ENCODE measurements around the gene GPR78.
"Not testable (repeated sequence)": the region's sequence is repeated elsewhere in the genome, so short reads cannot be mapped to it uniquely, and the experiment has no call there.

The GPR78 gene

DNA sequence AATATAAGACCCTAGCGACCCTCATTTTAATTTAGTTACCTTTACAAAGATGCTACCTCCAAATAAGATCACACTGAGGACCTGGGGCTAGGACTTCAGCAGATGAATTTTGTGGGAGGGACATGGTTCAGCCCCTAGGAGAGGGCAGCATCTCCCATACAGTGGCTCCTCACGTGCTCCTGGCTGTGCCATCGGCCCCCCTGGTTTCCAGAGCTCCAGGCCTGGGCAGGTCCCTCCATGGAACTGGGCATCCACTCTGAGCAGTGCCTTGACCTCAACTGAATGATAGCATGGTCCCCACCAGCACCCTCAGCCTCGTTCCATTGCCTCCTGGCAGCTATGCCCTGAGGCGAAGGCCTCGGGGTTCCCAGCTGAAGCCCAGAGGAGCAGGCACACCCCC is 51.7 kb downstream of the GPR78 start:
- H3K9me3 ChIP-seq (ENCODE audit: low read depth, low read length); H3K9ac ChIP-seq (ENCODE audit: insufficient read length); DNase-seq (ENCODE audit: low read depth, low spot score); H3K4me3 ChIP-seq; H3K27ac ChIP-seq; H3K36me3 ChIP-seq (ENCODE audit: insufficient read depth, low read length): not testable (repeated sequence)

DNA sequence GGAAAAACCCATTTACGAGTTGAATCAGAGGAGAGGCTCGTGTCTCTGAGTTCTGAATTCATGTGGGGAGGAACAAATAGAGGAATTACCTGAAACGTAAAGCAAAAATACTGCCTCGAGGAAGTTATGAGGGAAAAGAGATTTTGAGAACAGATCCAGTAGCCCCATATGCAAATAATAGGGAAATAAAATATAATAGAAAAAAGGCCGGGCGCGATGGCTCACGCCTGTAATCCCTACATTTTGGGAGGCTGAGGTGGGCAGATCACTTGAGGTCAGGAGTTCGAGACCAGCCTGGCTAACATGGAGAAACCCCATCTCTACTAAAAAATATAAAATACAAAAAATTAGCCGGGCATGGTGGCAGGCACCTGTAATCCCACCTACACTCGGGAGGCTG is 54.6 kb downstream of the GPR78 start:
- DNase-seq (ENCODE audit: low read depth, low spot score); H3K4me3 ChIP-seq; H3K9me3 ChIP-seq (ENCODE audit: low read depth, low read length); H3K9ac ChIP-seq (ENCODE audit: insufficient read length); H3K27ac ChIP-seq; H3K36me3 ChIP-seq (ENCODE audit: insufficient read depth, low read length): not testable (repeated sequence)

DNA sequence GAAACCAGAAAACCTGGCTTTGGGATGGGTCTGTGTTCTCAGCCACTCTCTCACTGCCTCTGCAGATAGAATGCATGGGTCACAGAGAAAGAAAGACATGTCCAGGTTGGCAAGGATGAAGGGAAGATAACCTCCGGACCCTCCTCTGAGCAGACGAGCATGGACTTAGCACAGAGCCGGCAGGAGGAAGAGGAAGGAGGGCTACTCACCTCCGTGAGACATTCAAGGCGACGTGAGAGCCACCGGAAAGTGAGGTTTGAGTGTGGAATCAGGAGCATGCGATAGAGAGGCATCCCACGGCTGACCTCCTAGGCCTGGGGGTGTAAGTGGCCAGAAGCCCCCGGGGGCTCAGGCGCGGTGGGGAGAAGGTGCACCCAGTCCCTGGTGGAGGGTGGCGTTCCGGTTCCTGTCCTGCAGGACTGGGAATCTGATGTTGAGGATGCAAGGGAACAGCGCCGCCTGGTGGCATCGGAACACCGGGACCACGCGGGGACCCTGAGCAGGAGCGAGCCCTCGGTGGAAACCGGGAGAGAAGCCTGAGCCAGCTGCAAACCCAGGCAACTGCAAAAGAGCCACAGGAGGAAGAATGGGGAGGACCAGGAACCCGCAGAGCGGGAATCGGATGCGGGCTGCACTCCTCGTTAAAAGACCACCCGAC is 55.8 kb downstream of the GPR78 start:
- not testable (repeated sequence) for DNase-seq (ENCODE audit: low read depth, low spot score); H3K9me3 ChIP-seq (ENCODE audit: low read depth, low read length); H3K9ac ChIP-seq (ENCODE audit: insufficient read length); H3K4me3 ChIP-seq; H3K36me3 ChIP-seq (ENCODE audit: insufficient read depth, low read length); H3K27ac ChIP-seq
